Left colon (tissue), 2 donors: ENCODE measurements around the gene PPDPF. TPM values are rescaled to one million over a fixed set of nuclear protein-coding genes. Genes with fewer than 3 reads are reported as not detected.
"Not testable (repeated sequence)": the region's sequence is repeated elsewhere in the genome, so short reads cannot be mapped to it uniquely, and the experiment has no call there.

Experiments
- ATAC-seq: fragments of 200-7000 bp; cut with Tn5 transposase; one replicate; pipeline ENCODE4 v1.9.1; 2020; ENCODE audit warnings: mild to moderate bottlenecking, moderate library complexity
- DNase-seq, 2 donors: peaks; one replicate each; pipeline ENCODE4 v3.0.0-alpha.2; 2020
- intact Hi-C, 2 donors: fragments of 100-400 bp; cut with DNase I in 1 of 2; cut with micrococcal nuclease in 1 of 2; formaldehyde crosslinking; loops; one replicate each; pipeline versions ENCODE4 v1.11.2 to v1.14.0; 2022; cut with DNase I, micrococcal nuclease
- long read RNA-seq: library from polyadenylated mRNA; unstranded; transcript quantifications from one replicate; pipeline ENCODE4 v2.0.0, GENCODE V29; 2021
- total RNA-seq, 2 donors: library from RNA; stranded (reverse); fragmentation: NEBNext Ultra II Directional; extraction: Animal tissue kit (Norgen Biotek cat#: 25700); gene quantifications; one replicate each; pipeline ENCODE4 v1.2.1, GENCODE V29; 2021
- donor health status: DM: no; HTN: no; CAD: no.
- donor health status: DM: yes; HTN: yes; CAD: no.

PPDPF gene, protein sequence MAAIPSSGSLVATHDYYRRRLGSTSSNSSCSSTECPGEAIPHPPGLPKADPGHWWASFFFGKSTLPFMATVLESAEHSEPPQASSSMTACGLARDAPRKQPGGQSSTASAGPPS
- total RNA-seq: 100 to 1,000 TPM; 554 to 564 TPM
- long read RNA-seq, partial matches to known transcripts: 0 of 1 reads
- long read RNA-seq, other reads (novel, unspliced or antisense): 1 of 1 reads

DNA sequence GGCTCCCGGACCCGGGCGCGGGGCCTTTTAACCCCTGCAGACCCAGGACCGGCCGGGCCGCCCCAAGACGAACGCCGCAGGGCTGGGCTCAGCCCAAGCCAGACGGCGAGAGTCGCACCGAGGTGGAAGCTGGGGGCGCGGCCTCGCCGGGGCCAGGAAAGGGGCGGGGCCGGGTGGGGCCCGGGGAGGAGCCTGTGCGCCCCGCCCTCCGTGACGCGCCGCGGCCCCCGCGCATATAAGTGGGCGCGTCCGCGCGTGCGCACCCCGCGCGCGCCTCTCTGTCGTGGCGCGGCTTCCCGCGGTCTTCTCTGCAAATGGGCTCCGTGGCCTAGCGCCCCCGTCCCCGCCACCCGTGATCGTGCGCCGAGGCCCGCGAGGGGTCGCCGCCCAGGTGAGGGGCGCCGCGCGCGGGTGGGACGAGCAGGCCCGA, at the start of gene PPDPF:
TSS of gene PPDPF (plus strand) at position 262 of the 430 bp plus-strand sequence. CDS start 544 bp downstream, outside the sequence.
- intact Hi-C loops: no loop called here
- ATAC-seq (peak; percentile 78), DNase-seq (peak; percentile 71 to 88)

- intact Hi-C loops: no loop called here
- DNase-seq: no peak
- no peak for ATAC-seq
Observed at GRCh38 chr20:63471002-63471716, 49.4 kb upstream of the PPDPF start.

DNA sequence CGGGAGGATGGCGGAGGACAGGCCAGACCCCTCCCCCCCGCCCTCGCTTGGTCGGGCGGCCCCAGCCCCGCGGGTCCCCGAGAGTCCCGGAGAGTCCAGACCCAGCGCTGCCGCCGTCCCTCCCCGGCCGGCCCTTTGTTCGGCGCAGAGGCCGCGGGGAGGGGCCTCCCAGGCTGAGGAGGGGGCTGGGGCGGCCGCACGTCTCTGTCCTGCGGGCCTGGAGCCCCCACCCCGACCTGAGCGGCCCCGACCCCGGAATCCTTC, 48.9 kb upstream of the PPDPF start:
- DNase-seq (no peak), ATAC-seq (no peak)
- intact Hi-C loops: no loop called here

GRCh38 chr20:63471981-63472831, 48.4 kb upstream of the PPDPF start, which contains the start of gene KCNQ2:
TSS of gene KCNQ2 (minus strand) at chr20:63472655. CDS start at chr20:63472463, 192 bp downstream.
- ATAC-seq: peak; percentile 33
- DNase-seq: no peak
- intact Hi-C loops: no loop called here

GRCh38 chr20:63472862-63473390, 47.6 kb upstream of the PPDPF start:
- no peak for ATAC-seq

DNA sequence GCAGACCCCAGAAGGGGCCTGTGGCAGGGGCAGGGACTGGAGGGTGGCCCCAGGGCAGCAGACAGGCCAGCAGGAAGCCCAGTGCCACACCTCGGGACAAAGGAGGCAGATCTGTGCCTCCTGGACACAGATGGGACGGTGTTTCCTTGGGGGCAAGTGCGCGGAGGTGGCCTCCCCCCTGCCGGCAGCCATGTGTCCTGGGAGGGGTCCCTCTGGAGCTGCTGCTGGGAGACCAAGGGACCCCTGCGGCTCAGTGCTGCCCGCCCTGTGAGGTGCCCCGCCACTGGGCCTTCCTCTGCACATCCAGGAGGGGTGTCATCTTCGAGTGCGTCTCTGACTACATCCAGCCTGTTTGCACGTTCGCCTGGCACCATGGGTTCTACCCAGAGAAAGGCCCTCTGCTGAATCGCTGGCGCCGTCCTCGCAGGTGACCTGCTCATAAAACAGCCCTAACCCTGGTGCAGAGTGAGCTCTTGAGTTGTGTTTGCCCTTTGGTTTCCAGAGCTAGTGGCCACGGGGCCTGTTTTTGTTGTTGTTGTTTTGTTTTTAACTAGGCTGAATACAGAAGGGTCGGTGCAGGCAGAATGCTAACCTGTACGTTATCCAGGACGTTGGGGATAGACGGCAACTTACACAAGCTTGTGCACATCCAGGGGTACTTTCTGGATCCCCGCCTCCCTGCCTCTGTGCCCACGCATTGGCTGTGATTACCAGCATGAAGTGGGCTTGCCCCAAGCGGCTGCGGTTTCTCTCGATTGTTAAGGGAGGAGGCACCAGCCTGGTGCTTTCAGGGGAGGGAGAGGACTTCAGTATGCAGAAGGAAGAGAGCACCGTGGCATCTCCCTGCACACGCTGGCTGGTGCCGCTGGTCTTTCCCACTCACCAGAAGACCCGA, 46.8 kb upstream of the PPDPF start:
- ATAC-seq: no peak

More at GRCh38 chr20:63472862-63473390, 47.6 kb upstream of the PPDPF start:
- DNase-seq: no peak
- intact Hi-C loops: no loop called here

GRCh38 chr20:63475209-63475608, 45.4 kb upstream of the PPDPF start:
- intact Hi-C loops: no loop called here
- DNase-seq (no peak), ATAC-seq (no peak)

More for the DNA sequence above, 46.8 kb upstream of the PPDPF start:
- no peak for DNase-seq
- intact Hi-C loops: no loop called here

DNA sequence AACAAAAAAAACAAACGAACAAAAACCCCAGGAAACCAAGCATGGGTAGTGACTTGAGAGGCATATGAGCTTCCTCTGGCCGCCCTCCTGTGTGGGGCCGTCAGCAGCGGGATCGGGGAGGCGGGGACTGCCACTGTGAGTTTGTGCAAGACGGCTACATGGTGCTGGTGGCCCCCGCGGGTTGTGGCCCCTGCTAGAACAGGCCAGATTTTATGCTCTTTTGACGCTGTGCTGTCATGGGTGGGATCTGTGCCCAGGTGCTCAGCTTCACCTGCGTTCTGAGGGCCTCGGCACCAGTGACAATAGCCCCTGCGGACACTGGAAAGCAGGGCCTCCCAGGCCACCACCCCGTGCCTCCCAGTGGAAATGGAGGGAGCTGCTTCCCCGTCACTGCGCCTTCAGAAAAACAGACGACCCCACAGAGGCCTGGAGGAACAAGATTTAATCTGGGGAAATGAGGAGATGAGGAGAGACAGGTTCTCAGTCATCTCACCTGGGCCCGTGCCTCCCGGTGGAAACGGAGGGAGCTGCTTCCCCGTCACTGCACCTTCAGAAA, 43.4 kb upstream of the PPDPF start:
- no peak for DNase-seq
- ATAC-seq: no peak
- intact Hi-C loops: no loop called here

DNA sequence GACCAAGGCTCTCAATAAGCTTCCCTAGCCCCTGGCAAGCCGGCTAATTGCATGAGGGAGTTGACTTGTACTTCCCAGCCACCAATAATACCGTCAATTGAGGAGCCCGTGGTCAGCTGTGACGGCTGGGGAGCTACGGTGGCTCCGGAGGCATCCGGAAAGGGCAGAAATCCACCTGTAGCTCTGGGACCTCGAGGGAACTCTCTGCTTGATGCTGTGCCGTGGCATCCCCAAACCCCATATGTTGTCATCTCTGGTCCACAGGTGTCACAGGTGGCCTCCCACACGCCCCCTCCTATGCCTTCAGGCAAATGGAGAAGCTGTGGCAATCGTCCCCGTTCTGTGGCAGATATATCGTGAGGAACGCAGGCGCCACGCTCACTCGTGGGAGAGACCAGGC, 42.6 kb upstream of the PPDPF start:
- intact Hi-C loops: no loop called here
- DNase-seq: no peak
- no peak for ATAC-seq

DNA sequence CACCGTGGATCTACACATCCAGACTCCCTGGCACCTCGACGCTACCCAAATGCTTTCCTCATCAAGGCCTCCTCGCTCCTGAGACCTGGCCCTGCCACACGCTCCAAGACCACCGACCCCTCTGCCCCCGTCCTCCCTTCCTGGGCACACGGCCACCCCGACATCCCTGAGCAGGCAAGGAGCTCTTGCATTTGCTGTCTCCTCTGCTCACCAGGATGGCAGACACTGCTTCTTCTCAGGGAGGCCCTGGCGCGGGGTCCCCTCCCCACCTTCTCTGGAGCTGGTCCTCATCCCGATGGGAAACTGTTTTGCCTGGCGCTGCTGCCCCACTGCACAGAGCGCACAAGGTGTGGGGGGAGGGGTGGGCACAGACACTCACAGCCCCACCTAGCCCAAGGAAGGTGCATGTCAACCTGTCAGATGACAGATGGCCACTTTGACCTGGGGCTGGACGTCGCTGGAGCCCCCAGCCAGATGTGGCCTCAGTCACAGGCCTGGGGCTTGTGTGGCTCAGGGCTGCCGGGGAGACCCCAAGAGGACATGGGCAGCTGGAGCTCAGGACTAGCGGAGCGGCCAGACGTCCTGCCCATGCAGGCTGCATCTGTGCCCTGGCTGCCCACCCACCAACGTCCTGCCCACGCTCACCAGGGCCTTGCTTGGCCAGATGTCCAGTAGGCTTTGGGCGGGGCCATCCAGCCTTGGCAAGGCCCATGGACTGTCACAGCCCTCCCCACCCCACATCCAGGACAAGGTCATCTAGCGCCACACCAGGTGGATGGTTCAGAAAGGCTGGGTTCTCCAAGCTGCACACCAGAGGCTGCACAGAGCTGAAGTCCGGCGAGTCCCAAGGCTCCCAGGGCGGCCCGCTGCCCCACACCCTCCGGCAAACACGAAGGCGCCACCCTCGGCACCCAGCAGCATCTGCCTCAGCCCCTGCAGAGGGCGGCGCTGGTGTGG, 41.9 kb upstream of the PPDPF start:
- DNase-seq: no peak
- no peak for ATAC-seq
- intact Hi-C loops: no loop called here

GRCh38 chr20:63479695-63480419, 40.7 kb upstream of the PPDPF start:
- intact Hi-C loops, ATAC-seq, DNase-seq: not testable (repeated sequence)

GRCh38 chr20:63481503-63481902, 39.1 kb upstream of the PPDPF start:
- no peak for ATAC-seq
- intact Hi-C loops: no loop called here
- no peak for DNase-seq

DNA sequence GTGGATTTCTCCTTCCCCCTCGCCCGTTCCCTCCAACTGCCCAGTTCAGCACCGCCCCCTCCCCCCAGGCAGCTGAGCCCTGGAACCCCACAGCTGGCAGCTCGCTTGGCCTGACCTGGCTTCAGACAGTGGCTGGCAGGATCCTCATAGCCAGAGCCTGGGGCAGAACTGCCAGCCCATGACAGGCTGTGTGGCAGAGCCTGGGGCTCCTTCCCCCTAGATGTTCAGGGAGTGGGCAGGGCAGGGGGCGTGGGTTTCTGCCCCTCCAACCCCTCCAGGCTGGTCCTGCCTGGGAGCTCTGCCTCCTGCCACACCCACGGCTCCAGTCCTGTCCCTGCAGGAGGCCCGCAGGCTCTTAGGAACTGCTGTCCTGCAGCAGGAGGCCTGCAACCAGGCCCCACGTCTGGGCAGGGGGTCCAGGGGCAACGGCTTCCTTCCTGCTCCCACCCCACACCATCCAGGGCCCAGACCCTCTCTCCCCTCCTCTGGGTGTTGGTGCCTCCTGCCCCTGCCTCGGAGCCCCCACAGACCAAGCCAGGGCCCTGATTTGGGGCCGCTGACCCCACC, 38.5 kb upstream of the PPDPF start:
- DNase-seq (no peak), ATAC-seq (no peak)
- intact Hi-C loops: no loop called here

DNA sequence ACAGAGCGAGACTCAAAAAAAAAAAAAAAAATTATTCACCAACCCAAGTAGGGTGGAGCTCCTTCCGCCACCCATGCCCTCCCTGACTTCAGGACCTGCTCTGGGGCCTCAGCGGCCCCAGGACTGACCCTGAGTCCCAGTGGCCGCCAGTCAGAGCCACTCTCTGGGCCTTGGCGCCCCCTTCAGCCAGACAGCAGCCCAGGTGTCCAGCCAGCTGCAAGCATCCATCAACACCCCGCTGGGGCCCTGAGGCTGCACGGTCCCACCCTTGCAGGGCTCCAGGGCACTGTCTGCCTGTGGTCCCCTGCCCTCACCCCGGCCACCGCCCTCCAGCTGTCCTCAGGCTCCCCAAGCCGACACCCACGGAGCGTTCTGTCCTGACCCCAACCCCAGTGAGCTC, 36.7 kb upstream of the PPDPF start:
- no peak for DNase-seq
- ATAC-seq: no peak
- intact Hi-C loops: no loop called here

GRCh38 chr20:63484236-63484635, 36.3 kb upstream of the PPDPF start:
- DNase-seq: no peak
- ATAC-seq: no peak
- intact Hi-C loops: no loop called here

DNA sequence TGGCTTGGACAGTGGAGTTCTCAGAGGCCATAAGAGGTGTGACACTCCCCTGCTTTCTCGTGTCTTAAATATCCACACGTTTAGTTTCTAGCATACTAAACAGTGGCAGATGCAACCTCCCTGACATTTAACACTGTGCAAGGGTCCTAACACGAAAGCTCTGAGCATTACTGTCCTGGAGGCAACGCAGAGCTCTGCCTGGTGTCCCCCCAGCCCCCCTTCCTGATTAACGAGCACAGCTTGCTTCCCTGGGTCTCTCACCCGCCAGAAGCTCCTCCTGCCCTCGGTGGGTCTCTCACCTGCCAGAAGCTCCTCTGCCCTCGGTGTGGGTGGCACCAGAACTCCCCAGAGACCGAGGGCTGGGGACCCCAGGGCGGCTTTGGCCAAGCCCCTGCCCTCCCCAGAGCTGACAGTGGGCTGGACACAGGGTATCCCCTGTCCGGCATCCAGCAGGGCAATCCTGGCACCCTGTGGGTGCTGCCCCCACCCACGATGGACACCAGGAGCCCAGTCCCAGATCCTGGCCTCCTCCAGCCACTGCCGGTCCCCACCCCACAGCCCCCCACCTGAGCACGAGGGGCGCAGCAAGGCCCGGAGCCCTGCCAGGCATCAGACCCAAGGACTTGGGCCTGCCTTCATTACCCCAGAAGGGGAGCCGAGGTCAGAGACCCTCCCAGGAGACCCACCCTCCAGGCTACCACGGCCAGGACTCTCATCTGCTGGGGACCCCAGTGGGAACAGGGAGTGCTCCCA, 35.7 kb upstream of the PPDPF start:
- intact Hi-C loops: no loop called here
- no peak for ATAC-seq
- DNase-seq: no peak
